Inferior parietal cortex (tissue), 1 donor: Measurements from ENCODE around the gene AP2B1.

Source experiments
- DNase-seq: peaks from one replicate; pipeline ENCODE4 v3.0.0-alpha.2; 2016; ENCODE audit errors: extremely low spot score

The AP2B1 gene

GRCh38 chr17:35630530-35631148, 43.5 kb downstream of the AP2B1 start:
- DNase-seq: no peak

DNA sequence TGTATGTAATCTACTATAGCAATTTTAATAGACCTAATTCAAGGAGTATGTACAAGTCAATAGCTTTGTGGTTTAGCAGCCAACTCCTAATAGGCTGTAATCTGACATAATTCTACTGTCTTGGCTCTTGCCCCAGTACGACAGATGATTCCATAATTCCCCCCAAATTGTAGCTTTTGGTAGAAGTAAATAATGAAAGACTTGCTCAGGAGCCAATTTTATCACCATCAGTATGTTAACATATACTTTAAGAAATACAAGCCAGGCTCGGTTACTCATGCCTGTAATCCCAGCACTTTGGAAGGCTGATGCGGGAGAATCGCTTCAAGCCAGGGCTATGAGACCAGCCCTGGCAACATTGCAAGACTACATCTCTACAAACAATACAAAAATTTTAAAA, 53.9 kb downstream of the AP2B1 start:
- DNase-seq: no peak

GRCh38 chr17:35645923-35646322, 58.8 kb downstream of the AP2B1 start:
- DNase-seq: no peak

DNA sequence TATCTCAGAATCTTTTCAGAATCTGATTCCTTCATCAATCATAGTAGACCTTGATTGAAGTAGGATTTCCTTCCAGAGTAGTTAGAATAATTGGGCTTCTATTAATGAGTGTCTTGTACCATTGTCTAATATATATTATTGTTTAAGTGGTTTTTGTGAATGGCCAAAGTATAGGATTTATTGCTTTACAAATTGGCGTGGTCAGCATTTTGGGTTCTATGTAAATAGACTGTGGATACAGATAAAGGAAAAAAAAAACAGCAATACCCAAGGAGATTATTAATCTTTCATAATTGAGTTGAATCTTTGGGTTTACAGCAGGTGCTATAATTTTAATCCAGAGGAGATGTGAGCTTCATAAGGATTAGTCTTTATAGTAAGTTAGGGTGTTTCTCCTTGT, 64.3 kb downstream of the AP2B1 start:
- no peak for DNase-seq

DNA sequence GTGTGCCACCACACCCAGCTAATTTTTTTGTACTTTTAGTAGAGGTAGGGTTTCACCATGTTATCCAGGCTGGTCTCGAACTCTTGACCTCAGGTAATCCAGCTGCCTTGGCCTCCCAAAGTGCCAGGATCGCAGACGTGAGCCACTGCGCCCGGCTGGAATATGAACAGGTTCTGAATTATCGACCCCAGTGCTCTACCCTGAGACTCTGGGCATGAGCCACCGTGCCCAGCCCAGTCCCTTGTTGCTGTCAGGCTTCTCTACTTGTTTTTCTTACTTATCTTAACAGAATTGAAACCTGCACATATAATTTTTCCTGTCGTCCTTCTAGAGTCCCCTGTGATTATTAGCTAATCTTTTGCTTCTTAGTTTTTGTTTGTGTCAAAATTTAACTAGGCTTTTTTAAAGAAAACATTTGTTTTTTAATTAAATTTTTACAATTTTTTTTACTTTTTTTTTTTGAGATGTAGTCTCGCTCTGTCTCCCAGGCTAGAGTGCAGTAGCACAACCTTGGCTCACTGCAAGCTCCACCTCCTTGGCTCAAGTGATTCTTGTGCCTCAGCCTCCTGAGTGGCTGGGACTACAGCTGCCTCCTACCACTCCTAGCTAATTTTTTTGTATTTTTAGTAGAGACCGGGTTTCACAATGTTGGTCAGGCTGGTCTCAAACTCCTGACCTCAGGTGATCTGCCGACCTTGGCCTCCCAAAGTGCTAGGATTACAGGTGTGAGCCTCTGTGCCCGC, 66.7 kb downstream of the AP2B1 start:
- no peak for DNase-seq

DNA sequence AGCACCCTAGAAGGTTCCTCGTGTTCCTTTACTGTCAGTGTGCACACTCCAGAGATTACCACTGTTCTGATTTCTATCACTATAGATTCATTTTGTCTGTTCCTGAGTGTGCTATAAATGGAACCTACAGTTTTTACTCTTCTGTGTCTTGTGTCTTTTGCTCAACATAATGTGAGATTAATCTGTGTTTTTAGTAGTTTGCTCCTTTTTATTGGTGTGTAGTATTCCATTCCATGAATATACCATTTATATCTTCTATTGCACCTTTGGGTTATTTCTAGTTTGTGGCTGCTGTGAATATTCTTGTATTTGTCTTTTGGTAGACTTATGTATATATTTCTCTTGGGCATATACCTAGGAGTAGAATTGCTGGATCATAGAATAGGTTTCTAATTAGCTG, 68.2 kb downstream of the AP2B1 start:
- DNase-seq: no peak

- no peak for DNase-seq
Observed at GRCh38 chr17:35660902-35661301, 73.8 kb downstream of the AP2B1 start.

- DNase-seq: no peak
Observed at GRCh38 chr17:35664685-35665084, 77.6 kb downstream of the AP2B1 start.

DNA sequence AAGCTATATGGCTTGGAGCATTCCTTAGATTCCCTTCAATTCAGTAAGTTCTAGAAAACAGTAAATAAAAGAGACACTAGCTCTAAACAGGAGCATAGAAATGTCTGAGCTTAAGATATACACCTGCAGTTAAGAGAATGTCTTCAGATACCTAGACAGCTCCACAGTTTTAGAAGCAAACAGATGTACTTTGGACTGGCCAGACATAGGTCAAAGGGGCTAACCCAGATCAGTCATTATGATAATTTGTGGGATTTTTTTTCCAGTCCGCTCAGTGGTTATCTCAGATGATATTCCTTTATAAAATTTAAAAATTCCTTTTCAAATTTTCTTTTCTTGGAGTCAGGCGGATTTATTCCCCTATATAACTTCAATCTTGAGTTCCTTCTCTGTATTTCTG, 78.5 kb downstream of the AP2B1 start:
- DNase-seq: no peak

DNA sequence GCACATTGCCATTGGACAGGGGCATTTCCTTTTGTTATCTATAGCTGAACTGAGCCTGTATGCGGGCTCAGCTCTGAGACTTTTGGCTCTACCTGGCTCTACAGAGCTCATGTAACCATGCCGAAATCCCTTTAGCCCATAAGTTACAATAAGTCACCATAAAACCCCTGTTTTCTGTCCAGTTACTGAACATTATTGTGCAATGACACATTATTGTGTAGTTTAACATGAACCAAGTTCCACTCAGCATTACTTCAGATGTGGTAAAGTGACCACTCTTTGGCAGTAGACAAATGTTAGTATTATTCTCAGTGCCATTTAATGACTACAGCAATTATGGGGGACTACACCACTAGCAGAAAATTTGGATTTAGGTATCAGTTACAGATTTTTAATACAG, 78.9 kb downstream of the AP2B1 start:
- no peak for DNase-seq

- no peak for DNase-seq
Observed at GRCh38 chr17:35666967-35667532, 79.9 kb downstream of the AP2B1 start.

DNA sequence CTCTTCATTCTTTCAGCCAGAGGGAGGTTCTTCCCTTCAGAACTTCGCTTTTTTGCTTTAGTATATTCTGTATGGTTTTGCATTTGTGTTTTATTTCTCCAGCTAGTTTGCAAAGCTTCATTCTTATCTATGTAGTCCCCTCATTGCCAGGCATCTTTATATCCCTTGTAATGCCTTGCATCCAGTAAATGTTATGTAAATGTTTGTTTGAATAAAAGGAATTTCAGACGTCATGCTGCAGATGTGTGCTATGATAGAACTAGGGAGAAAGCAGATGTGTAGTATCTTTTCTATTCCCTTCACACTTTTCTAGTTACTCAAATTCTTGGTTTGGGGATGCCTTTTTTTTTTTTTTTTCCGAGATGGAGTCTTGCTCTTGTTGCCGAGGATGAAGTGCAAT, 81.7 kb downstream of the AP2B1 start:
- DNase-seq: no peak

- no peak for DNase-seq
Observed at GRCh38 chr17:35674552-35674951, 87.4 kb downstream of the AP2B1 start.

DNA sequence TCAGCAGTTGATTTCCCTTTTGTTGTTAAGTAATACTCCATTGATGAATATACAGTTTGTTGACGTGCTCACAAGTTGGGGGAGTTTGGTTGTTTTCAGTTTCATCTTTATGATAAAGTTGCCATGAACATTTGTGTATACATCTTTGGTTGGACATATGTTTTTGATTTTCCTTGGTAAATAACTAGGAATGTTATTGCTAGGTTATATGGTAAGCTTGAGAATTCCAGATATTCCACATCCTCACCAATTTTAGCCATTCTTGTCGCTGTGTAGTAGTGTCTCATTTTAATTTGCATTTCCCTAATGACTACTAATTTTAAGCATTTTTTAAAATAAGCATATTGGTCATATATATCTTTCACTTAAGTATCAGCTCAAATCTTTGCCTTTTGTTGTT, 89.3 kb downstream of the AP2B1 start:
- DNase-seq: no peak

GRCh38 chr17:35679007-35679682, 92.0 kb downstream of the AP2B1 start:
- no peak for DNase-seq

DNA sequence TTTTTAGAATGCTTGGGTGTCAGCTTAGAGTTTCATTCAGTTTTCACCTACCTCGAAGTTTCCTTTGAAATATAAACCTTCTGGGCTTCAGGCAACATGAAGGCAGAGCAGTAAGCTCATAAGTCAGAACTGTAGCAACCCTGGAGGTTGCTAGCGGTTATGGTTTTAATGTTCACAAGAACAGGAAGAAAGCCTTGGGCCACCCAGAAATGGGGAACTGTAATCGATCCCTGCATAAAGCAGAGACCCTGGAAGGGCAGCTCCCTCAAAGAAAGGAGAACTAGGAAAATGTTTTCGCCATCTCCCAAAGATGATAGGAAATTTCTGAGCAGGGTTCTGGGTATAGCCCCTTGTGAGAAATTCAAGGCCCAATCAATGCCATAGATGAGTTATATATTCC, 96.5 kb downstream of the AP2B1 start:
- DNase-seq: no peak

DNA sequence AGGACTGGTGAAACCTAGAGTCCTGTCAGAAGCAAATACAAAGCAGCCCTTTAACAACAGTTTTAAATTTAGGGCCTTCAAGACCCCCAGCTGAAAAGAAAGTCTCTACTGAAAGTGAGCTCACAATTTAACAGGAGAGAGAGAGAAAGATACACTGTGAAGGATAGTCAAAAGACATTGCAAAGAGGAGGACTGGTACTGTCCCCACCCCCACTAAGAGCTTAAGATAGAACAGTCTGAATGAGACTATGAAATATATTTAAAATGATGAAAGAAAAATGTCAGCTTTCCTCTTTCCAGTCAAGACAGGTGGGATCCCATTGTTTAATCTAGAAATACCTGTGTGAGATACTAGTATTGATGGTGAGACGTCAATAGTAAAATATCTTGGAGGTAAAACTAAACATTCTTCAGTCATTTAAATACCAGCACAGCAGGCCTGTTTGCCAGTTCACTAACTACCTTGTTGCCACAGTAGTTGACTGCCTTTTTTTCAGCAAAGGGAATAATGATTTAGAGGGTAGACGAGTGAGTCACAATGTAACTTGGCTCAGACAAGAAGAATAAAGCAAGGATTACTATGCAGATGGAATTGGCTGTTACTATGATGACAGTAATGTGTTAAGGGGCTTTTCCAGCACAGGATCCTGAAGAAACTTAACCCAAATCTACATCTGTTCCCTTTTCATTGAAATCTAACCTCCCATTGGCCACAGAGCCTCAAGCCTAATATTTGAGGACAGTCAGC, 97.1 kb downstream of the AP2B1 start:
- no peak for DNase-seq

DNA sequence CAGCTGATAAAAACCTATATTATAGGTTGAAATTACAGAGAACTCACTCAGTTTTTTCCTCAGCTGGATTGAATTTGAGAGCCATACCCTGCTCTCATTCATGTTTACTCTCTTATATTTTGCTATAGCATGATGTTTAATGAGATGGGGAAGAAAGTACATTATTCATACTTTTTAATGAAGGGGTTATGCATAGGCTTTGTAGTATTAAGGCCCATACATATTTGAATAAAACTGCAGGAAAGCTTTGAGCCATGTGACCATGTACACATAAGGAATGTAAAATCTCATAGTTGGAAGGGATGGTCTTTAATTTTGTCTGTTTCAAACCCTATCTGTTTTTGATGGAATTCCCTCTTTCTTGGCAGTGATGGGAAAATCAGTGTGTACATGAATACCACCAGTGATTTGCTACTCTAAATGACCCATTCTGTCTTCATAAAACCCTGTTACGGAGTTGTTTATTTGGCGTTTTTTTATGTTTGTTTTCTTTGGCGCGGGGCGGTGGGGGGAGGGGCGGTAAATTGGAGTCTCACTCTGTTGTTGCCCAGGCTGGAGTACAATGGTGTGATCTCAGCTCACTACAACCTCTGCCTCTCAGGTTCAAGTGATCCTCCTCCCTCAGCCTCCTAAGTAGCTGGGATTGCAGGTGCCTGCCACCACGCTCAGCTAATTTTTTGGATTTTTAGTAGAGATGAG, 105.5 kb downstream of the AP2B1 start:
- DNase-seq: no peak

- no peak for DNase-seq
Observed at GRCh38 chr17:35693662-35694061, 106.5 kb downstream of the AP2B1 start.

GRCh38 chr17:35694906-35695305, 107.8 kb downstream of the AP2B1 start:
- DNase-seq: no peak

DNA sequence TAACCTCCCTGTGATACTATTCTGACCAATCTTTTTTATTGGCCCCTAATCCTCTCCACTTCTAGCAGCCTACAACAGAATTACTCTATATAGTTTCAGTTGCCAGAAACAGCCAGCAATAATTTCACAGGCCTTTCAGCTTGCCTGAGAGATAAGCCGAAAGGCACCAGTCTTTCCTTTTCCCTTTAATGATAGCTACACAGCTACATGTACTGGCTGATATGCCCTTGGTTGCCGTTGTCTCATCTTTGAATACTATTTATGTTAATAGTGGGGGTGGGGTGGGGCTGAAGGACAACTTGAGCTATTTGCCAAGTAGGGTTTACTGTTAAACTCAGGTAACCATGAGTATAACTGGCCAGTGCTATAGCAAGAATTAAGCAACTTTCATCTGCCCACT, 108.5 kb downstream of the AP2B1 start:
- DNase-seq: no peak

DNA sequence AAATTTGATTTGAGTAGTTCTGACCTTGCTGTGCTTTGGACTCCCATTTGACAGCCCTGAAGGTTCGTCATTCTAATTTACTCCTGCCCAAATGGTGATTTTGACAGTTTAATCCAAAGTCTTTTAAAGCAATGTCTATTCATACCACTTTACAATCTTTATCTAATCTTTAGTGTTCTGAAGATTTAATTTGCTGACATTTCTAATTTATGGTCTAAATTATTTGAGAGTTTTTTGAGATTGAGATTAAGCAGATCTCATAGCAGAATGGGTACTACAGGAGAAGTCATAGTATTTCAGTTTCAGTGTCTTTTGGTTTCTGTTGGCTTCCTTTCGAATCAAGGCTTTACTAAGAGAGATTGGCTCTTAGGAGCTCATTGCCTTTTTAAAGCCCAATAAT, 111.7 kb downstream of the AP2B1 start:
- no peak for DNase-seq
